ENCODE results near the gene FAM118A. TPM values are rescaled to one million over a fixed set of nuclear protein-coding genes. Genes with fewer than 3 reads are reported as not detected.

The FAM118A gene
- total RNA-seq, 2 donors from 2014 or later = 20.9 to 23.5 TPM

GRCh38 chr22:45304971-45305370 is 4.8 kb upstream of the FAM118A start:
- no peak for ATAC-seq
- intact Hi-C loops (cut with DNase I) = loop anchor here in 1 of 2 donors (5.0 kb wide), 1 partner anchor 33 kb away; no protein-coding TSS in a partner anchor
- DNase-seq = no peak

GRCh38 chr22:45305456-45306075 is 4.2 kb upstream of the FAM118A start:
- ATAC-seq (no peak), DNase-seq (no peak)
- intact Hi-C loops (cut with DNase I) = loop anchor here in 1 of 2 donors (5.0 kb wide), 1 partner anchor 33 kb away; no protein-coding TSS in a partner anchor

GRCh38 chr22:45306139-45306538 is 3.6 kb upstream of the FAM118A start:
- ATAC-seq = no peak
- DNase-seq = no peak
- intact Hi-C loops (cut with DNase I) = loop anchor here in 1 of 2 donors (5.0 kb wide), 1 partner anchor 34 kb away; no protein-coding TSS in a partner anchor

GRCh38 chr22:45308391-45308956 is 1.3 kb upstream of the FAM118A start:
- no peak for DNase-seq
- no peak for ATAC-seq
- intact Hi-C loops (cut with DNase I) = loop anchor here in 1 of 2 donors (5.0 kb wide), 1 partner anchor 36 kb away; no protein-coding TSS in a partner anchor

- intact Hi-C loops (cut with DNase I) = loop anchor here in 1 of 2 donors (5.0 kb wide), 1 partner anchor 37 kb away; no protein-coding TSS in a partner anchor
- ATAC-seq (no peak), DNase-seq (no peak)
These were observed 745 bp upstream of the FAM118A start for GRCh38 chr22:45308957-45309421.

- no peak for ATAC-seq
- intact Hi-C loops (cut with DNase I) = no loop called here
- DNase-seq = peak; percentile 34
These were observed 720 bp downstream of the FAM118A start for GRCh38 chr22:45310331-45310976.

GRCh38 chr22:45310977-45311531 is 1.3 kb downstream of the FAM118A start:
- intact Hi-C loops (cut with DNase I) = no loop called here
- ATAC-seq (no peak), DNase-seq (no peak)

- DNase-seq = no peak
- intact Hi-C loops (cut with DNase I) = no loop called here
- no peak for ATAC-seq
These were observed 2.7 kb downstream of the FAM118A start for GRCh38 chr22:45312415-45312814.

GRCh38 chr22:45312856-45313255 is 3.1 kb downstream of the FAM118A start:
- DNase-seq (no peak), ATAC-seq (no peak)
- intact Hi-C loops (cut with DNase I) = no loop called here

- DNase-seq (peak; percentile 57), ATAC-seq (no peak)
- intact Hi-C loops (cut with DNase I) = no loop called here
These were observed 4.5 kb downstream of the FAM118A start for GRCh38 chr22:45314054-45314721.

GRCh38 chr22:45314786-45315185 is 5.1 kb downstream of the FAM118A start:
- no peak for ATAC-seq
- intact Hi-C loops (cut with DNase I) = no loop called here
- DNase-seq = no peak

- intact Hi-C loops (cut with DNase I) = no loop called here
- DNase-seq = peak; percentile 42
- ATAC-seq = no peak
These were observed 7.2 kb downstream of the FAM118A start for GRCh38 chr22:45316796-45317526.

- peak; percentile 57 to 80 for ATAC-seq
- peak; percentile 68 for DNase-seq
- intact Hi-C loops (cut with DNase I) = no loop called here
These were observed 7.9 kb downstream of the FAM118A start for GRCh38 chr22:45317551-45318167.

GRCh38 chr22:45318168-45318557 is 8.4 kb downstream of the FAM118A start:
- ATAC-seq (peak; percentile 48 to 72), DNase-seq (peak; percentile 86)
- intact Hi-C loops (cut with DNase I) = no loop called here

GRCh38 chr22:45318558-45319323 is 9.0 kb downstream of the FAM118A start:
- intact Hi-C loops (cut with DNase I) = no loop called here
- DNase-seq (no peak), ATAC-seq (peak in 1 of 2 donors; percentile 3)

- ATAC-seq = peak; percentile 67
- intact Hi-C loops (cut with DNase I) = no loop called here
These were observed 9.6 kb downstream of the FAM118A start for GRCh38 chr22:45319324-45319685.

GRCh38 chr22:45320357-45320976 is 10.7 kb downstream of the FAM118A start:
- DNase-seq = no peak
- ATAC-seq = peak in 1 of 2 donors; percentile 8
- intact Hi-C loops (cut with DNase I) = no loop called here

More at GRCh38 chr22:45319324-45319685, 9.6 kb downstream of the FAM118A start:
- DNase-seq = peak; percentile 43
